ENCODE measurements around the gene AK1. TPM values are rescaled to one million over a fixed set of nuclear protein-coding genes. Genes with fewer than 3 reads are reported as not detected.

The AK1 gene
- polyA plus RNA-seq, 1 experiment = 102 TPM

DNA sequence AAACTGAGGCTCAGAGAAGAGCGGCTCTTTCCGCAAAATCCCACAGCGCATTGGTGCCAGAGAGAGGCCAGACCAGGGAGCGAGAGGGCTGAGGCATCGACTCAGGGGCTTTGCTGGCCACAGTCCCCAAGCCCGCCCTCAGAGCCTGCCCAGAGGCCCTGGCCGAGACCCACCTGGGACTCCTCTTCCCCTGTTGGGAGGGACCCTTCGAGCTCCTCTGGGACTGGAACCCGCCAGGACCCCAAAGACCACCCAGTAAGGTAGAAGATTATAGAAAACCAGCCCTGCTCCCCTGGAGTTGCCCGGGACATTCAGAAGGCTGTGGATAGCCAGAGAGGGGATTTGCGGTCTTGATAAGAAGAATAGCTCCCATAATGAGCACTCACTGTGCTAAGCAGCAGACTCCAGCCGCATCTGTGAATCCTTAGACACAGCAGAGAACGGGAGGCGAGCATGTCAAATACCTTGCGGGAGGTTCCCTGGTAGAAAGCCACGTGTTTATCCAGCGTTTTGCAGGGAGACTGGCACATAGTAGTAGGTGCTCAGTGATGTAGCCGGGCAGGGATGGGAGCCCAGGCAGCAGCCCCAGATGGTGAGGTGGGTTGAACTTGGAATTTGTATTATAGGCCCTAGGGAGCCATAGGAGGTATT is 651 bp upstream of the AK1 start:
- POLR2A ChIA-PET = no interaction called here
- DNase-seq (ENCODE audit: low read depth) = no peak
- CTCF ChIA-PET = interaction anchor here (0.8 to 1.6 kb wide), 3 partner anchors 9 to 143 kb away, joined by 3 to 5 read pairs (median 4); partner anchors contain the start of gene TOR2A
- H3K36me3 ChIP-seq (ENCODE audit: control insufficient read depth, insufficient read depth, low read length) = peaks cover 2% of the 10 kb centered on the region; the same call in 1 of the 2 replicates
- H3K4me3 ChIP-seq (ENCODE audit: low read depth, low read length) = peak overlapping the region; percentile 44
- H3K27me3 ChIP-seq (ENCODE audit: control insufficient read depth, insufficient read depth, low read length) = no peaks in the 10 kb centered on the region
- no peak for TF ChIP-seq CTCF (IDR thresholded peaks at IDR 0.05; ENCODE audit: insufficient read depth, low read depth, low read length)

GRCh38 chr9:127876764-127877562 is 512 bp downstream of the AK1 start:
- Histone ChIP-seq H3K4me3 (ENCODE audit: low read depth, low read length) (peak overlapping the region; percentile 44), H3K36me3 (ENCODE audit: control insufficient read depth, insufficient read depth, low read length) (peaks cover under 1% of the 10 kb centered on the region; the same call in 1 of the 2 replicates), H3K27me3 (ENCODE audit: control insufficient read depth, insufficient read depth, low read length) (no peaks in the 10 kb centered on the region)
- no peak for DNase-seq (ENCODE audit: low read depth)
- ChIA-PET POLR2A (no interaction called here), CTCF (interaction anchor here (1.3 to 1.6 kb wide), 2 partner anchors 7 to 32 kb away, joined by 3 to 5 read pairs; no protein-coding TSS in a partner anchor)
- TF ChIP-seq CTCF (IDR thresholded peaks at IDR 0.05; ENCODE audit: insufficient read depth, low read depth, low read length) = no peak

DNA sequence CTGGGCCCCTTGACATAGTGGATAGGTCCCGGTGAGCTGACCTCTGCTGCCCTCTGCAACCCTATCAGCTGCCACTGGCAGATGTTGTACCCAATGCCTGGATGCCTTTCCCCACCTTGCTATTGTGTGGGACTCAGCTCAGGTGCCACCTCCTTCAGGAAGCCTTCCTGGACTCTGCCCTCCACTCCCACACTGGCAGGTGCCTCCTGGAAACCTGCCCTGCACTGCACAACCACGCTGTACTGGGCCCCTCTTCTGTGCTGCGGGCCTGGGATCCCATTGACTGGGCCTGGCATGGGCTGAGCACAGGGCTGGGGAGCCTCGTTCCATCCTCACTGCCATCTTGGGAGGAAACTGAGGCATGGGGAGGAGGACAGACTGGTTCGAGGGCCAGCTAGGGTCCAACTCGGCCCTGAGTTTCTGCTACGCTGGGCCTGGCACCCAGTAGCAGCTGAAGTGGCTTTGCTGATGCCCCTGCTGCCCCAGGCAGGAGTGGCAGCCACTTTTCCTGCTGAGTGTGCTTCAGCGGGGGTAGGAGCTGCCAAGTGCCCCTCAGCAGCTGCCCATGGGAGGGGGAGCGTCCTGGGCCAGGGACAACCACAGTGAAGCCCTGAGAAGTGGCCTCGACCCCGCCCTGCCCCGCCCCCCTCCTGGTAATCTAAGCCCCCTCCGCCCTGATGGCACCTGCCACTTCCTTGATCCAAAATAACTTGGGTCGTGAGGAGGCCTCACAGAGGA is 1.3 kb downstream of the AK1 start:
- H3K4me3 ChIP-seq (ENCODE audit: low read depth, low read length) = no peak overlapping the region
- ChIA-PET CTCF (interaction anchor here (0.7 to 1.3 kb wide), 2 partner anchors 17 to 31 kb away, joined by 3 read pairs; no protein-coding TSS in a partner anchor), POLR2A (no interaction called here)
- TF ChIP-seq CTCF (IDR thresholded peaks at IDR 0.05; ENCODE audit: insufficient read depth, low read depth, low read length) = no peak
- peaks cover 1% of the 10 kb centered on the region; the same call in 1 of the 2 replicates for H3K36me3 ChIP-seq (ENCODE audit: control insufficient read depth, insufficient read depth, low read length)
- DNase-seq (ENCODE audit: low read depth) = no peak
- no peaks in the 10 kb centered on the region for H3K27me3 ChIP-seq (ENCODE audit: control insufficient read depth, insufficient read depth, low read length)

GRCh38 chr9:127875306-127875966 is 2.0 kb downstream of the AK1 start:
- no peak for TF ChIP-seq CTCF (IDR thresholded peaks at IDR 0.05; ENCODE audit: insufficient read depth, low read depth, low read length)
- CTCF ChIA-PET = interaction anchor here (0.7 kb wide), 1 partner anchor 16 kb away, joined by 3 read pairs; no protein-coding TSS in a partner anchor
- Histone ChIP-seq H3K36me3 (ENCODE audit: control insufficient read depth, insufficient read depth, low read length) (peaks cover 3% of the 10 kb centered on the region; the same call in 1 of the 2 replicates), H3K27me3 (ENCODE audit: control insufficient read depth, insufficient read depth, low read length) (no peaks in the 10 kb centered on the region), H3K4me3 (ENCODE audit: low read depth, low read length) (no peak overlapping the region)
- POLR2A ChIA-PET = no interaction called here
- DNase-seq (ENCODE audit: low read depth) = no peak

Measured in BJ (cell line).